Activated CD8-positive, alpha-beta memory T cell treated with anti-CD3 and anti-CD28 coated beads for 4 hours (primary cell): ENCODE measurements around the gene PRLHR.

ENCODE experiments used
- DNase-seq, 2 donors: peaks; one replicate each; pipeline ENCODE4 v3.0.0-alpha.2; 2020; ENCODE audit warnings: low read depth in 2 of 2

PRLHR gene

GRCh38 chr10:118563373-118563890 is 32.0 kb downstream of the PRLHR start:
- no peak for DNase-seq

GRCh38 chr10:118562851-118563250 is 32.6 kb downstream of the PRLHR start:
- DNase-seq: no peak

DNA sequence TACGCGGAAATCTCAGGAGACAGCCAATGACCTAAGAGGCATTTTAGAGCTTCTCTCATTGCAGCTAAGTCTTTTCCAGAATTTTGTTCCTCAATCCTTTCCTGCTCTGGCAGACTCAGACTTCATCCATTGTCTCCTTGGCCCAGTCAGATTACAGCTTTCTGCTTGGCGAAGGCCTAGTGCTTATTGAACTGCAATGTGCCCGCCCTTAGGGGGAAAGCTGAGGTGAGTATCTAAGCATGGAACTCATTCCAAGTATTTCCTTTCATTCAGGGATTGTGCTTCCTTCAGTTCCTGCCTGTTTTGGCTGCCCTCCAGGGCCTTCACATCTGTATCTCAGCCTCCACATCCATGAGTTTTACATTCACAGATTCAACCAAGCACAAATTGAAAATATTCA is 37.5 kb downstream of the PRLHR start:
- DNase-seq: no peak

- no peak for DNase-seq
These were observed 43.8 kb downstream of the PRLHR start for GRCh38 chr10:118551535-118552100.

GRCh38 chr10:118547282-118547681 is 48.2 kb downstream of the PRLHR start:
- DNase-seq: no peak

GRCh38 chr10:118546479-118546878 is 49.0 kb downstream of the PRLHR start:
- no peak for DNase-seq

DNA sequence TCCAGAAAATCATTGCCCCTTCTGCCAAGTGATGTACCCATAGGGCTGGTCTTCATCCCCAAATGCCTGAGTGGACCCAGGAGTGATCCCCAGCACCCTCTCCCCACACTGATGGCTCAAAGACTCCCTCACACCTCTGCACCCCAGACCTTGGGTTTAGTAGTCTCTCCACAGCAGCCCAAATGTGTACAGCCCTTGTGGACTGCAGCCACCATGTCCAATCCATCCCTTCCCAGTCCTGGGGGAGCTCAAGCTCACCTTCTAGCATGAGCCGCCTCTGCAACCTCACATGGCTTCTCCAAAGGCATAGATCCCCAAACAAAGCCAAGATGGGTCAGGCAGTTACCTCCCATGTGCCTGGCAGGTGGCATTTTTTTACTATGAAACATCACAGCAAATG is 50.1 kb downstream of the PRLHR start:
- DNase-seq: no peak

GRCh38 chr10:118544401-118544948 is 51.0 kb downstream of the PRLHR start:
- no peak for DNase-seq

DNA sequence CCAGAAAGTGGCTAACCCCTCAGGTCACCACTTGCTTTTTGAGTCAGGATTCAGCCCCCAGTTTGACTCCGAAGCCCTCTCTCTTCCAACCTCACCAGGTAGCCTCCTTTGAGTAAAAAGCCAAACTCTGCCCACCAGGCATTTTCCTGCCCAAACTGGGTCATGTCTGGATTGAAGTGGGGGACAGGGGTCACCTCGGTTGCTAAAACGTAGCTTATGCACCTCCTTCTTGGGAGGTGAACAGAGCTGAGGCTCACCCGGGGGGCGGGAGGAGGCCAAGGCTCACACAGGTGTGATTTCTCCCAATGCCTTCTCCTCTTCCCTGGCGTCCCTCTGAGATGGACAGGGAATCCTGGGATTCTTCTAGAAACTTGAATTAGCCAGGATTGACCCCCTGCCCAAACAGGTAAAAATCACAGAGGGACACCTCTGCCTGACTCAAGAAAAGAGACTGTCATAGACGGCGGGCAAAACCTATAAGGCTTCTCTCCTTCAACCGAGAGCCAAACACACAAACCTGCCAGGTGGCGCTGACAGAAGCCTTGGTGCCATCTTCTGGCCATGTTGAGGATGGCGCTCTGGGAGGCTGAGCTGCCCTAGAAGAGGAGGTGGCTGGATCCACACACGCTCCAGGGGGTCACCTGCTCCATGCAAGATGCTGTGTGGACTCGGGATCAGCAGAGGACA is 51.6 kb downstream of the PRLHR start:
- no peak for DNase-seq

DNA sequence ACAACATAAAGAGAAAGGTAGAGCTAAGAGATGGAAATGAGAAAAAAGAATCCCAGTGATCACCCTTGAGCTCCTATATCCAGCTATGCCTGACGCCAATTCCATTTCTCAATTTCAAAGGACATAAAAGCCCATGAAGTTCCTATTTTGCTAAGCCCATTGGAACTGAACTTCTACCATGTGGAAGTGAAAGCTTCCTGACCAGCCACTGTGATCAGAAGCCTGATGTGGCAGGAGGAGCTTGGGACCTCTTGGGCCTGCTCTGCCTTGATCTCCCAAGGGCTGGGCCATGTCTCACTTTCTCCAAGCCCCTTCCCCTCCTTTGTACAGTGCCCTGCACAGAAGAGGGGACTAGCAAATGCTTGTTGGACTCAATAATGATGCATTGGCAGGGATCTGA is 52.7 kb downstream of the PRLHR start:
- no peak for DNase-seq

DNA sequence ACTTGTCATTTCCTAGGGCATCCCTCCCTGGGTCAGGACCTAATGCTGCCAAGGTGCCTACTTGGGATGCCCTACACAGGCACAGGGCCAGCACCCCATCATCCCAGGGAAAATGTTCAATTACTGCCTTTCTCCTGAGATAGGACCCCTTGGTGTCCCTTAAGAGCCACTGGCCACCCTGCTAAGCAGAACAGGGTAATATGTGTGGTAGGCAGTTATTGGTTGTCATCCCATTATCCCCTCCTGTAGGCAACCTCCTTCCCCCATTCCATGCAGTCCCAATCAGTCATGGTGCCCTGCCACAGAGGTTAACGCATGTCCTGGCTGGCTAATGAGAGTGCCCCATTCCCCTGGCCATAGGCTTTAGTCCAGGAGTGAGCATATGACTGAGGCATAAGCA is 53.2 kb downstream of the PRLHR start:
- DNase-seq: no peak

GRCh38 chr10:118541718-118542117 is 53.7 kb downstream of the PRLHR start:
- DNase-seq: no peak
